SK-N-SH (cell line): ENCODE measurements around the gene CSNK2B. TPM values are rescaled to one million over a fixed set of nuclear protein-coding genes. Genes with fewer than 3 reads are reported as not detected.

Experiments used
- CTCF ChIA-PET: fragments of 300-600, 350-600 bp; formaldehyde crosslinking; extraction: SDS; loops from one replicate; lab custom pipeline; 2021; lab: Yijun Ruan, JAX
- POLR2A ChIA-PET: fragments of 350-600 bp; sonication (Branson Sonifier 250); formaldehyde crosslinking; extraction: SDS; loops from one replicate; lab custom pipeline; 2020; ENCODE audit warnings: antibody characterized with exemption, inconsistent platforms; lab: Yijun Ruan, JAX
- DNase-seq: peaks from one replicate; pipeline ENCODE4 v3.0.0; 2012
- H2AFZ ChIP-seq: fragments of 200-600 bp; sonication (generic); 2 replicates; pipeline ENCODE4 v1.8.1; 2016; ENCODE audit warnings: antibody characterized with exemption, mild to moderate bottlenecking, low read depth
- H3F3A ChIP-seq: fragments of 200-600 bp; sonication (generic); replicated peaks from 2 replicates; pipeline ENCODE3; 2016; ENCODE audit warnings: antibody characterized with exemption, mild to moderate bottlenecking; ENCODE audit not compliant: insufficient read depth
- H3K27ac ChIP-seq, 2 experiments: fragments of 200-500 bp in 1 of 2; fragments of 200-600 bp in 1 of 2; sonication (Bioruptor generic) in 1 of 2; sonication (generic), shearing (Covaris generic) in 1 of 2; 2 replicates each; pipeline versions ENCODE4 v1.5.1 to v1.6.1; 2014 to 2016; ENCODE audit warnings: low read depth in 2 of 2, inconsistent platforms in 1 of 2, low read length in 1 of 2, mild to moderate bottlenecking in 1 of 2, mixed read lengths in 1 of 2
- H3K27me3 ChIP-seq: fragments of 200-600 bp; sonication (generic), shearing (Covaris generic); 2 replicates; pipeline ENCODE4 v1.6.1; 2016; ENCODE audit warnings: mixed run types; ENCODE audit not compliant: insufficient read depth
- H3K36me3 ChIP-seq, 2 experiments: fragments of 200-500 bp in 1 of 2; fragments of 200-600 bp in 1 of 2; sonication (Bioruptor generic) in 1 of 2; sonication (generic) in 1 of 2; replicated peaks in 1 of 2; 2 replicates each; pipeline versions ENCODE3 to v1.5.1; 2014 to 2016; ENCODE audit warnings: low read length in 1 of 2, mild to moderate bottlenecking in 1 of 2; ENCODE audit not compliant: insufficient read depth in 2 of 2, control insufficient read depth in 1 of 2
- H3K4me1 ChIP-seq, 2 experiments: fragments of 200-500 bp in 1 of 2; fragments of 200-600 bp in 1 of 2; sonication (Bioruptor generic) in 1 of 2; sonication (generic), shearing (Covaris generic) in 1 of 2; 2 replicates each; pipeline versions ENCODE4 v1.5.1 to v1.6.1; 2014 to 2016; ENCODE audit warnings: low read depth in 1 of 2, low read length in 1 of 2, mixed run types in 1 of 2; ENCODE audit not compliant: insufficient read depth in 2 of 2, control insufficient read depth in 1 of 2
- H3K4me2 ChIP-seq: fragments of 200-600 bp; sonication (generic), shearing (Covaris generic); 2 replicates; pipeline ENCODE4 v1.6.1; 2017; ENCODE audit warnings: mixed run types
- H3K4me3 ChIP-seq, 2 experiments: fragments of 200-500 bp in 1 of 2; fragments of 200-600 bp in 1 of 2; sonication (Bioruptor generic) in 1 of 2; sonication (generic), shearing (Covaris generic) in 1 of 2; 2 replicates each; pipeline versions ENCODE4 v1.5.1 to v1.8.1; 2014 to 2016; ENCODE audit warnings: low read depth in 2 of 2, inconsistent platforms in 1 of 2, low read length in 1 of 2, mild to moderate bottlenecking in 1 of 2, mixed read lengths in 1 of 2, moderate library complexity in 1 of 2
- H3K79me2 ChIP-seq: fragments of 200-600 bp; sonication (generic); 2 replicates; pipeline ENCODE4 v1.8.1; 2017; ENCODE audit warnings: mild to moderate bottlenecking; ENCODE audit not compliant: insufficient read depth
- H3K9ac ChIP-seq: fragments of 200-600 bp; sonication (generic); 2 replicates; pipeline ENCODE4 v1.6.1; 2017; ENCODE audit warnings: mixed run types
- H3K9me2 ChIP-seq: fragments of 200-600 bp; sonication (generic); 2 replicates; pipeline ENCODE4 v1.6.1; 2017; ENCODE audit warnings: mixed run types
- H3K9me3 ChIP-seq: fragments of 200-600 bp; sonication (generic); 2 replicates; pipeline ENCODE4 v1.6.1; 2017; ENCODE audit warnings: mixed run types, mild to moderate bottlenecking, moderate library complexity
- H4K20me1 ChIP-seq: fragments of 200-600 bp; sonication (generic); 2 replicates; pipeline ENCODE4 v1.6.1; 2017; ENCODE audit warnings: mild to moderate bottlenecking, mixed run types; ENCODE audit not compliant: insufficient read depth
- CHD2 ChIP-seq: fragments of 150-350 bp; IDR thresholded peaks from 2 replicates; pipeline ENCODE4 v1.6.1; 2018; ENCODE audit warnings: low read length; ENCODE audit not compliant: partially characterized antibody
- CTCF ChIP-seq: fragments of 200-600 bp; sonication (generic); IDR thresholded peaks from 2 replicates; pipeline ENCODE4 v1.6.1; 2017; ENCODE audit warnings: antibody characterized with exemption, mild to moderate bottlenecking, moderate library complexity
- EP300 ChIP-seq, 2 experiments: IDR thresholded peaks; 2 replicates each; pipeline versions ENCODE4 v1.4.0 to v1.6.1; 2012; ENCODE audit warnings: borderline replicate concordance in 1 of 2, low read depth in 1 of 2, low read length in 1 of 2
- EZH2phosphoT487 ChIP-seq: fragments of 200-600 bp; sonication (generic); IDR thresholded peaks from 2 replicates; pipeline ENCODE4 v1.6.1; 2017; ENCODE audit warnings: low read depth, mixed run types, mild to moderate bottlenecking, antibody characterized with exemption, moderate library complexity, borderline replicate concordance
- FOXJ3 ChIP-seq: sonication (generic); formaldehyde crosslinking; IDR thresholded peaks from 2 replicates; pipeline ENCODE4 v1.5.1; 2020; ENCODE audit warnings: mild to moderate bottlenecking, missing genetic modification reagents
- GABPA ChIP-seq: IDR thresholded peaks from 2 replicates; pipeline ENCODE4 v1.4.0; 2012; ENCODE audit warnings: low read depth, mild to moderate bottlenecking
- MEF2A ChIP-seq: IDR thresholded peaks from 2 replicates; pipeline ENCODE4 v1.4.0; 2012; ENCODE audit warnings: low read depth, borderline replicate concordance
- MXI1 ChIP-seq: IDR thresholded peaks from 2 replicates; pipeline ENCODE4 v1.6.1; 2012; ENCODE audit warnings: mild to moderate bottlenecking, low read depth, low read length, improper control_type of control experiment
- NFIC ChIP-seq: IDR thresholded peaks from 2 replicates; pipeline ENCODE4 v1.4.0; 2012; ENCODE audit warnings: borderline replicate concordance
- PBX3 ChIP-seq: IDR thresholded peaks from 2 replicates; pipeline ENCODE4; 2012
- RCOR1 ChIP-seq: fragments of 150-350 bp; IDR thresholded peaks from 2 replicates; pipeline ENCODE4 v1.6.1; 2017; ENCODE audit warnings: antibody characterized with exemption, low read length
- REST ChIP-seq: IDR thresholded peaks from 2 replicates; pipeline ENCODE4 v1.6.1; 2012; ENCODE audit warnings: mild to moderate bottlenecking, low read depth, low read length, moderate library complexity
- RXRA ChIP-seq: IDR thresholded peaks from 2 replicates; pipeline ENCODE4 v1.4.0; 2012; ENCODE audit warnings: low read depth, mild to moderate bottlenecking, borderline replicate concordance
- TCF12 ChIP-seq: IDR thresholded peaks from 2 replicates; pipeline ENCODE4 v1.4.0; 2012
- YY1 ChIP-seq: IDR thresholded peaks from 2 replicates; pipeline ENCODE4 v1.4.0; 2012; ENCODE audit warnings: low read depth, mild to moderate bottlenecking
- WGBS: methylation state at CpG from one replicate; pipeline ENCODE4 v1.1.6; 2017; ENCODE audit warnings: low lambda C conversion rate; 5-methylcytosine and 5-hydroxymethylcytosine counted together
- polyA plus RNA-seq, 3 experiments: library from polyadenylated mRNA; depleted of rRNA; stranded (reverse); fragments of >200 nt; gene quantifications; 2 replicates each; pipeline ENCODE4 v1.2.3, GENCODE V29; 2012

The CSNK2B gene
- polyA plus RNA-seq, 1 of the 3 experiments (the other 2 are of a cell fraction): 101 TPM

- peak; percentile 60 for DNase-seq
- H3K27me3 ChIP-seq: no peaks in the 10 kb centered on the region
- H4K20me1 ChIP-seq: no peaks in the 10 kb centered on the region
- no peaks in the 10 kb centered on the region for H3K9me2 ChIP-seq
- TF ChIP-seq NFIC (no peak), EZH2phosphoT487 (no peak), GABPA (no peak), MEF2A (no peak), TCF12 (no peak), FOXJ3 (CRISPR knock-in tag) (no peak), EP300 (IDR thresholded peaks at IDR 0.05; ENCODE audit: borderline replicate concordance in 1 of 2, low read depth in 1 of 2, low read length in 1 of 2) (no peak), RCOR1 (no peak), RXRA (no peak), REST (no peak), YY1 (no peak), CHD2 (no peak), MXI1 (no peak; the same call in 1 of the 2 replicates), PBX3 (no peak), CTCF (no peak)
- H3F3A ChIP-seq: peaks cover 12% of the 10 kb centered on the region
- H3K79me2 ChIP-seq: peaks cover 36% of the 10 kb centered on the region
- H3K4me2 ChIP-seq: peak overlapping the region; percentile 97
- H2AFZ ChIP-seq: peak overlapping the region; percentile 91
- peak overlapping the region; percentile 87 to 89; a peak in 3 of 4 replicates for H3K27ac ChIP-seq
- ChIA-PET POLR2A (interaction anchor here (1.1 to 1.8 kb wide), 3 partner anchors 7 to 128 kb away, joined by 3 to 7 read pairs (median 3); partner anchors contain the start of gene HSPA1B), CTCF (interaction anchor here (0.7 to 1.7 kb wide), 3 partner anchors 11 to 125 kb away, joined by 3 to 5 read pairs (median 3); partner anchors contain the start of gene MSH5)
- H3K4me3 ChIP-seq: peak overlapping the region; percentile 81 to 98
- H3K9ac ChIP-seq: peak overlapping the region; percentile 95
- peaks cover under 1 to 17% of the 10 kb centered on the region in 2 experiments for H3K36me3 ChIP-seq
- no peaks in the 10 kb centered on the region for H3K9me3 ChIP-seq
- WGBS: 43% methylated on average over 6 of the region's 7 CpGs
- H3K4me1 ChIP-seq: peaks cover 0 to 15% of the 10 kb centered on the region in 2 experiments; a peak in 2 of 4 replicates
Observed at GRCh38 chr6:31701666-31702404, 36.0 kb downstream of the CSNK2B start.
